OCI-LY3 (cell line): ENCODE measurements around the gene KLHL21.

Experiments used
- H2AFZ ChIP-seq: fragments of 200-600, 300-600 bp; shearing (Covaris generic); 2 replicates; pipeline ENCODE4 v1.6.0; 2014; ENCODE audit warnings: antibody characterized with exemption, low read depth, low read length
- H3K27ac ChIP-seq: fragments of 200-600, 300-600 bp; sonication (generic); 2 replicates; pipeline ENCODE4 v1.5.1; 2014; ENCODE audit warnings: mild to moderate bottlenecking, low read length, moderate library complexity, mixed read lengths
- H3K27me3 ChIP-seq: fragments of 200-600, 300-600 bp; sonication (generic); 2 replicates; pipeline ENCODE4 v1.6.1; 2014; ENCODE audit warnings: low read depth, low read length, mixed read lengths
- H3K36me3 ChIP-seq: fragments of 200-600, 300-600 bp; sonication (generic); replicated peaks from 2 replicates; pipeline ENCODE3; 2014; ENCODE audit warnings: low read depth, low read length, mixed read lengths
- H3K4me1 ChIP-seq: fragments of 300-600, 200-600 bp; sonication (generic); 2 replicates; pipeline ENCODE4 v1.6.1; 2014; ENCODE audit warnings: low read length, mixed read lengths
- H3K4me2 ChIP-seq: fragments of 200-600, 300-600 bp; sonication (generic); 2 replicates; pipeline ENCODE4 v1.6.1; 2014; ENCODE audit warnings: low read length, mixed read lengths
- H3K4me3 ChIP-seq: fragments of 300-600, 200-600 bp; sonication (generic); 2 replicates; pipeline ENCODE4 v1.5.1; 2014; ENCODE audit warnings: antibody characterized with exemption, mild to moderate bottlenecking, low read length, moderate library complexity
- H3K79me2 ChIP-seq: fragments of 300-600, 200-600 bp; shearing (Covaris generic); 2 replicates; pipeline ENCODE4 v1.6.1; 2014; ENCODE audit warnings: mild to moderate bottlenecking, low read length, mixed read lengths
- H3K9ac ChIP-seq: fragments of 300-600, 200-600 bp; shearing (Covaris generic); 2 replicates; pipeline ENCODE4 v1.6.0; 2014; ENCODE audit warnings: mild to moderate bottlenecking, low read length, moderate library complexity
- H3K9me3 ChIP-seq: fragments of 200-600, 300-600 bp; shearing (Covaris generic); 2 replicates; pipeline ENCODE4 v1.6.1; 2014; ENCODE audit warnings: low read length, mixed read lengths; ENCODE audit not compliant: insufficient read depth
- H4K20me1 ChIP-seq: fragments of 200-600, 300-600 bp; sonication (generic); 2 replicates; pipeline ENCODE4 v1.6.1; 2016; ENCODE audit warnings: low read length, mixed read lengths; ENCODE audit not compliant: insufficient read depth
- EZH2phosphoT487 ChIP-seq: fragments of 200-600 bp; shearing (Covaris generic); IDR thresholded peaks from 2 replicates; pipeline ENCODE4 v1.6.1; 2018; ENCODE audit warnings: antibody characterized with exemption, mixed run types, low read depth
- TF ChIP-seq, protein P1 (sequence below): fragments of 200-600, 300-600 bp; sonication (generic); IDR thresholded peaks from 2 replicates; pipeline ENCODE4 v1.5.1; 2014; ENCODE audit warnings: antibody characterized with exemption, low read length, low read depth

KLHL21 gene

DNA sequence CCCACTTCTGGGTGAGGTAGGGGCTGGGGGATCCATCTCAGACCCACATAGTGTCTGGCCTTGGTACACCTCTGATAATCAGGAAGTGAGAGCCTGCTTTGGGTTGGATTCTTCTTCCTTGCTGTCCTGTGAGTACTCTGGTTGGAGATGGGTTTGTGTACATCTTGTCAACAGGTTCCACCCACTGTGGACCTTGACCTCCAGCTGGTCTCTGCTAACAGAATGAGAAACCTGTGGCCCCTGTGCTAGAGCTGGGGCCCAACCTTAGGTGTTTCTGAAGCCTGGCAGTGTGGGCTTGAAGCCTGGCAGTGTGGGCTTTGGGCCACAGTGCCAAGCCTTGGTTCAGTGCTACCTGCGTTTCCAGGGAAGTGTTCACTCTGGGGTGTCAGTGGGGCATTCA lies 20.3 kb downstream of the KLHL21 start:
- Histone ChIP-seq H3K27ac (no peak overlapping the region), H3K27me3 (no peaks in the 10 kb centered on the region), H3K4me2 (no peak overlapping the region), H3K4me1 (peaks cover 13% of the 10 kb centered on the region), H3K4me3 (no peak overlapping the region), H2AFZ (no peak overlapping the region), H4K20me1 (no peaks in the 10 kb centered on the region), H3K9me3 (no peaks in the 10 kb centered on the region), H3K9ac (no peak overlapping the region), H3K79me2 (peaks cover 19% of the 10 kb centered on the region), H3K36me3 (no peaks in the 10 kb centered on the region)
- no peak for TF ChIP-seq EZH2phosphoT487
- TF ChIP-seq, protein P1, sequence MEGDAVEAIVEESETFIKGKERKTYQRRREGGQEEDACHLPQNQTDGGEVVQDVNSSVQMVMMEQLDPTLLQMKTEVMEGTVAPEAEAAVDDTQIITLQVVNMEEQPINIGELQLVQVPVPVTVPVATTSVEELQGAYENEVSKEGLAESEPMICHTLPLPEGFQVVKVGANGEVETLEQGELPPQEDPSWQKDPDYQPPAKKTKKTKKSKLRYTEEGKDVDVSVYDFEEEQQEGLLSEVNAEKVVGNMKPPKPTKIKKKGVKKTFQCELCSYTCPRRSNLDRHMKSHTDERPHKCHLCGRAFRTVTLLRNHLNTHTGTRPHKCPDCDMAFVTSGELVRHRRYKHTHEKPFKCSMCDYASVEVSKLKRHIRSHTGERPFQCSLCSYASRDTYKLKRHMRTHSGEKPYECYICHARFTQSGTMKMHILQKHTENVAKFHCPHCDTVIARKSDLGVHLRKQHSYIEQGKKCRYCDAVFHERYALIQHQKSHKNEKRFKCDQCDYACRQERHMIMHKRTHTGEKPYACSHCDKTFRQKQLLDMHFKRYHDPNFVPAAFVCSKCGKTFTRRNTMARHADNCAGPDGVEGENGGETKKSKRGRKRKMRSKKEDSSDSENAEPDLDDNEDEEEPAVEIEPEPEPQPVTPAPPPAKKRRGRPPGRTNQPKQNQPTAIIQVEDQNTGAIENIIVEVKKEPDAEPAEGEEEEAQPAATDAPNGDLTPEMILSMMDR = no peak

DNA sequence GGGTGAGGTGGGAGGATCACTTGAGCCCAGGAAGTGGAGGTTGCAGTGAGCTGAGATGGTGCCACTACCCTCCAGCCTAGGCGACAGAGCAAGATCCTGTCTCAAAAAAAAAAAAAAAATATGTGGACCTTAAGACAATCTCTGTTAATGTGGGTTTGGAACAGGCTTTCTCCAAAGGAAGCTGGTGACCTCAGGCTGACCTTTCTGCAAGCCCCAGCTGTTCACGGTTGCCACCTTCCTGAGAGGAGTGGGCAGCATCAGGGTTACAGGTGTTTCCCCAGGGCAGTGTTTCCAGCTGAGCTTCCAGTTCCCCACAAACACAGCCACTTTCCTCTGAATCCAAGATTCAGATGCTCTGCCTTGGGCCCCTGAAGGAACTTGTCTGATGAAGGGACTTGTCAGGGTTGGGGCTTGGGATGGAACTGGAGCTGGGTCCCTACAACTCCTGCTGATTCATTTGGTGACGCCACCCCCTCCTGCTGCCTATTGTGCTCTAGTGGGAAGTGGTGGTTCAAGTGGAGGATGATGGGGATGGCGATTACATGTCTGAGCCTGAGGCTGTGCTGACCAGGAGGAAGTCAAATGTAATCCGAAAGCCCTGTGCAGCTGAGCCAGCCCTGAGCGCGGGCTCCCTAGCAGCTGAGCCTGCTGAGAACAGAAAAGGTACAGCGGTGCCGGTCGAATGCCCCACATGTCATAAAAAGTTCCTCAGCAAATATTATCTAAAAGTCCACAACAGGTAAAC lies 20.9 kb downstream of the KLHL21 start:
- Histone ChIP-seq H4K20me1 (no peaks in the 10 kb centered on the region), H3K27me3 (no peaks in the 10 kb centered on the region), H3K4me2 (no peak overlapping the region), H3K9me3 (no peaks in the 10 kb centered on the region), H3K79me2 (peaks cover 19% of the 10 kb centered on the region), H3K36me3 (no peaks in the 10 kb centered on the region), H3K9ac (no peak overlapping the region), H2AFZ (no peak overlapping the region), H3K4me1 (peaks cover 13% of the 10 kb centered on the region), H3K27ac (no peak overlapping the region), H3K4me3 (no peak overlapping the region)
- TF ChIP-seq EZH2phosphoT487 = no peak
- TF ChIP-seq, protein P1 = no peak

DNA sequence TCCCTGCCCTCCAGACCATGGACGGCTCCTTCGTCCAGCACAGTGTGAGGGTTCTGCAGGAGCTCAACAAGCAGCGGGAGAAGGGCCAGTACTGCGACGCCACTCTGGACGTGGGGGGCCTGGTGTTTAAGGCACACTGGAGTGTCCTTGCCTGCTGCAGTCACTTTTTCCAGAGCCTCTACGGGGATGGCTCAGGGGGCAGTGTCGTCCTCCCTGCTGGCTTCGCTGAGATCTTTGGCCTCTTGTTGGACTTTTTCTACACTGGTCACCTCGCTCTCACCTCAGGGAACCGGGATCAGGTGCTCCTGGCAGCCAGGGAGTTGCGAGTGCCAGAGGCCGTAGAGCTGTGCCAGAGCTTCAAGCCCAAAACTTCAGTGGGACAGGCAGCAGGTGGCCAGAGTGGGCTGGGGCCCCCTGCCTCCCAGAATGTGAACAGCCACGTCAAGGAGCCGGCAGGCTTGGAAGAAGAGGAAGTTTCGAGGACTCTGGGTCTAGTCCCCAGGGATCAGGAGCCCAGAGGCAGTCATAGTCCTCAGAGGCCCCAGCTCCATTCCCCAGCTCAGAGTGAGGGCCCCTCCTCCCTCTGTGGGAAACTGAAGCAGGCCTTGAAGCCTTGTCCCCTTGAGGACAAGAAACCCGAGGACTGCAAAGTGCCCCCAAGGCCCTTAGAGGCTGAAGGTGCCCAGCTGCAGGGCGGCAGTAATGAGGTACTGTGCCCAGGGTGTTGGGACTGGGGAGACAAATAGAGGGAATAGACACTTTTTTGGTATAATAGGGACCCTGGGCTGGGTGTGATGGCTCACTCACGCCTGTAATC lies 21.9 kb downstream of the KLHL21 start:
- Histone ChIP-seq H3K36me3 (no peaks in the 10 kb centered on the region), H4K20me1 (no peaks in the 10 kb centered on the region), H3K4me1 (peaks cover 13% of the 10 kb centered on the region), H3K27me3 (no peaks in the 10 kb centered on the region), H3K9ac (peak overlapping the region; percentile 82), H3K79me2 (peaks cover 19% of the 10 kb centered on the region), H3K4me3 (peak overlapping the region; percentile 98), H2AFZ (no peak overlapping the region), H3K9me3 (no peaks in the 10 kb centered on the region), H3K27ac (peak overlapping the region; percentile 39; the same call in 1 of the 2 replicates), H3K4me2 (peak overlapping the region; percentile 94)
- TF ChIP-seq EZH2phosphoT487 = no peak
- TF ChIP-seq, protein P1 = no peak

DNA sequence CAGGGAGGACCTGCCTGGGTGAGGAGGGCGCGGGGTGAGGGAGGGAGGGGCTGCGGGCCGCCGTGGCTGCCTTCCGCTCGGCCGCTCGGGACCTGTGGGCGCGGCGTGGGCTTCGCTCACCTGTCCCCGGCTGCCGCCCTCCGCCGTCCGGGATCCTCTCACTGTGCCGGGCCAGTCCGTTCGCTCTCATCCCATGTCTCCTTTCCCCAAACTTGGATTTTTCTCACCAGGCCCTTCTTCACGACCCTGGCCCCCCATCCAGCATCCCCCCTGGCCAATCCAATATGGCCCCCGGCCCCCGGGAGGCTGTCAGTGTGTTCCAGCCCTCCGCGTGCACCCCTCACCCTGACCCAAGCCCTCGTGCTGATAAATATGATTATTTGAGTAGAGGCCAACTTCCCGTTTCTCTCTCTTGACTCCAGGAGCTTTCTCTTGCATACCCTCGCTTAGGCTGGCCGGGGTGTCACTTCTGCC lies 22.5 kb downstream of the KLHL21 start:
- peak overlapping the region; percentile 39 for H3K27ac ChIP-seq
- H3K79me2 ChIP-seq = peaks cover 19% of the 10 kb centered on the region
- H3K4me2 ChIP-seq = peak overlapping the region; percentile 94
- no peaks in the 10 kb centered on the region for H4K20me1 ChIP-seq
- H2AFZ ChIP-seq = no peak overlapping the region
- TF ChIP-seq, protein P1 = no peak
- no peak for TF ChIP-seq EZH2phosphoT487
- H3K9me3 ChIP-seq = no peaks in the 10 kb centered on the region
- no peaks in the 10 kb centered on the region for H3K36me3 ChIP-seq
- peaks cover 13% of the 10 kb centered on the region for H3K4me1 ChIP-seq
- no peaks in the 10 kb centered on the region for H3K27me3 ChIP-seq
- peak overlapping the region; percentile 98 for H3K4me3 ChIP-seq
- peak overlapping the region; percentile 82 for H3K9ac ChIP-seq
